ENCODE results near the gene VPS37D. TPM values are rescaled to one million over a fixed set of nuclear protein-coding genes. Genes with fewer than 3 reads are reported as not detected.

The VPS37D gene
- total RNA-seq, 1 experiment from 2014 or later = 8.7 TPM

DNA sequence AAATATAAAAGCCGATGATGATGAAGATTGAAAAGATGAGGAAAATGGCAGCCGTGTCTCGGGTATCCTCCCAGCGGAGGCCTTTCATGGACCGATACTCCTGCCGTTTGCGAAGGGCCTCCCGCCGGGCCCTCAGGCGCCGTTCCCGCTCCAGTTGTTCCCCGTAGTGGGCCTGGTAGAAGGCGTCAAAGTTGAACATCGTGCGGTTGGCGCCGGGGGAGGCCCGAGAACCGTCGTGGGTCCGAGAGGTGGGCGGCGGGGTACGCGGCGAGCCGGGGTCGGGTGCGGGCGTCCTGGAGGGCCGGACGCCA, 15.1 kb downstream of the VPS37D start:
- Histone ChIP-seq H3K27ac (ENCODE audit: low read depth, low read length, poor library complexity, severe bottlenecking) (peak overlapping the region; percentile 88), H3K9me3 (ENCODE audit: low read depth, low read length, poor library complexity, severe bottlenecking) (no peaks in the 10 kb centered on the region), H3K27me3 (replicated peaks; ENCODE audit: insufficient read depth, low read depth, low read length, poor library complexity) (no peaks in the 10 kb centered on the region), H3K4me3 (ENCODE audit: low read depth, low read length, poor library complexity, severe bottlenecking) (peak overlapping the region; percentile 72), H3K36me3 (ENCODE audit: insufficient read depth, low read length, poor library complexity, severe bottlenecking) (peaks cover 18% of the 10 kb centered on the region), H3K4me1 (ENCODE audit: insufficient read depth, low read length, poor library complexity, severe bottlenecking) (peaks cover 16% of the 10 kb centered on the region)
- ChIA-PET CTCF (no interaction called here), POLR2A (ENCODE audit: low non-redundant PET) (no interaction called here)
- DNase-seq (ENCODE audit: low spot score) = no peak
- BruUV-seq (replicated peaks) = no TSS peak
- intact Hi-C loops (cut with micrococcal nuclease; ENCODE audit: unreplicated experiment) = loop anchor here (1.0 kb wide), 1 partner anchor 37 kb away; the partner anchor contains the start of gene STX1A
- TF ChIP-seq, protein P1, sequence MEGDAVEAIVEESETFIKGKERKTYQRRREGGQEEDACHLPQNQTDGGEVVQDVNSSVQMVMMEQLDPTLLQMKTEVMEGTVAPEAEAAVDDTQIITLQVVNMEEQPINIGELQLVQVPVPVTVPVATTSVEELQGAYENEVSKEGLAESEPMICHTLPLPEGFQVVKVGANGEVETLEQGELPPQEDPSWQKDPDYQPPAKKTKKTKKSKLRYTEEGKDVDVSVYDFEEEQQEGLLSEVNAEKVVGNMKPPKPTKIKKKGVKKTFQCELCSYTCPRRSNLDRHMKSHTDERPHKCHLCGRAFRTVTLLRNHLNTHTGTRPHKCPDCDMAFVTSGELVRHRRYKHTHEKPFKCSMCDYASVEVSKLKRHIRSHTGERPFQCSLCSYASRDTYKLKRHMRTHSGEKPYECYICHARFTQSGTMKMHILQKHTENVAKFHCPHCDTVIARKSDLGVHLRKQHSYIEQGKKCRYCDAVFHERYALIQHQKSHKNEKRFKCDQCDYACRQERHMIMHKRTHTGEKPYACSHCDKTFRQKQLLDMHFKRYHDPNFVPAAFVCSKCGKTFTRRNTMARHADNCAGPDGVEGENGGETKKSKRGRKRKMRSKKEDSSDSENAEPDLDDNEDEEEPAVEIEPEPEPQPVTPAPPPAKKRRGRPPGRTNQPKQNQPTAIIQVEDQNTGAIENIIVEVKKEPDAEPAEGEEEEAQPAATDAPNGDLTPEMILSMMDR (conservative IDR thresholded peaks at IDR 0.05; ENCODE audit: low read depth, low read length) = no peak
- TF ChIP-seq EZH2 (IDR thresholded peaks at IDR 0.05; ENCODE audit: borderline replicate concordance, low read depth, low read length, poor library complexity, severe bottlenecking) = no peak

DNA sequence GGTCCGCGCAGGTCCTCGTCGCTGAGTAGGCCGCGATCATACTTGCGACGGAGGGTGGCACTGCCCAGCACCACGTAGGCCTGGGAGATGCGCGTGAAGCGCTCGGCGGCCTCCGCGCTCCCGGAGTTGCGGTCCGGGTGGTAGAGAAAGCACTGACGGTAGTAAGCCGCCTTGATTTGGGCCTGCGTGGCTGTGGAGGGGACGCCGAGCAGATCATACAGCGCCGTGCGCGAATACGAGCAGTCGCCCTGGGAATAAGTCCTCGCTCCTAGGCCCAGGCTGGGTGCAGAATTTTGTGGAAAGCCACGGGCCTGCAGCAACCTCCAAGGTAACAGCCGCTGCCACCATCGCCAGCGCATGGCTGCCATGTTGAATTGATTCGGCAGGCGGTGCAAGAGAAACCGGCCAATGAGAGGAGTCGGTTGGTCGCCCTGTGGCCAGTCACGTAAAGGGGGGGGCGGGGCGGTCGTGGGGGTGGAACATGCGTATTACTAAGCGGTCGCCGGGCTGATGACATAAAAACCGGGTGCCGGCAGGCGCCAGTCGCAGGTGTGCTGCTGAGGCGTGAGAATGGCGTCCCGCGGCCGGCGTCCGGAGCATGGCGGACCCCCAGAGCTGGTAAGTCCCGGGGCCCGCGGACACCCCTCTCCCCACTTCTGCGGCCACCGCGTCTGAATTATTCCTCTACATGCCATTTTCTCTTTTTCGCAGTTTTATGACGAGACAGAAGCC, 15.6 kb downstream of the VPS37D start, which contains the start of the genes BUD23 and DNAJC30:
Gene BUD23 (plus strand): TSS at position 542 of the 732 bp plus-strand sequence. CDS start 29 bp downstream, at position 571.
Gene DNAJC30 (minus strand): TSS at position 398 of the 732 bp plus-strand sequence. CDS start 30 bp downstream, at position 368.
- Histone ChIP-seq H3K4me3 (ENCODE audit: low read depth, low read length, poor library complexity, severe bottlenecking) (peak within 1 kb of the TSS; percentile 72), H3K27me3 (replicated peaks; ENCODE audit: insufficient read depth, low read depth, low read length, poor library complexity) (no peaks in the 10 kb centered on the region), H3K36me3 (ENCODE audit: insufficient read depth, low read length, poor library complexity, severe bottlenecking) (peaks cover 20% of the 10 kb centered on the region), H3K4me1 (ENCODE audit: insufficient read depth, low read length, poor library complexity, severe bottlenecking) (peaks cover 16% of the 10 kb centered on the region), H3K27ac (ENCODE audit: low read depth, low read length, poor library complexity, severe bottlenecking) (peak within 1 kb of the TSS; percentile 88), H3K9me3 (ENCODE audit: low read depth, low read length, poor library complexity, severe bottlenecking) (no peaks in the 10 kb centered on the region)
- POLR2A ChIA-PET (ENCODE audit: low non-redundant PET) = no interaction called here
- DNase-seq (ENCODE audit: low spot score) = peak; percentile 97
- BruUV-seq (replicated peaks) = TSS peak; percentile 40
- TF ChIP-seq EZH2 (IDR thresholded peaks at IDR 0.05; ENCODE audit: borderline replicate concordance, low read depth, low read length, poor library complexity, severe bottlenecking) = no peak
- TF ChIP-seq, protein P1 (conservative IDR thresholded peaks at IDR 0.05; ENCODE audit: low read depth, low read length) = no peak
- CTCF ChIA-PET = no interaction called here
- intact Hi-C loops (cut with micrococcal nuclease; ENCODE audit: unreplicated experiment) = loop anchor here (1.0 kb wide), 1 partner anchor 36 kb away; the partner anchor contains the start of gene STX1A

DNA sequence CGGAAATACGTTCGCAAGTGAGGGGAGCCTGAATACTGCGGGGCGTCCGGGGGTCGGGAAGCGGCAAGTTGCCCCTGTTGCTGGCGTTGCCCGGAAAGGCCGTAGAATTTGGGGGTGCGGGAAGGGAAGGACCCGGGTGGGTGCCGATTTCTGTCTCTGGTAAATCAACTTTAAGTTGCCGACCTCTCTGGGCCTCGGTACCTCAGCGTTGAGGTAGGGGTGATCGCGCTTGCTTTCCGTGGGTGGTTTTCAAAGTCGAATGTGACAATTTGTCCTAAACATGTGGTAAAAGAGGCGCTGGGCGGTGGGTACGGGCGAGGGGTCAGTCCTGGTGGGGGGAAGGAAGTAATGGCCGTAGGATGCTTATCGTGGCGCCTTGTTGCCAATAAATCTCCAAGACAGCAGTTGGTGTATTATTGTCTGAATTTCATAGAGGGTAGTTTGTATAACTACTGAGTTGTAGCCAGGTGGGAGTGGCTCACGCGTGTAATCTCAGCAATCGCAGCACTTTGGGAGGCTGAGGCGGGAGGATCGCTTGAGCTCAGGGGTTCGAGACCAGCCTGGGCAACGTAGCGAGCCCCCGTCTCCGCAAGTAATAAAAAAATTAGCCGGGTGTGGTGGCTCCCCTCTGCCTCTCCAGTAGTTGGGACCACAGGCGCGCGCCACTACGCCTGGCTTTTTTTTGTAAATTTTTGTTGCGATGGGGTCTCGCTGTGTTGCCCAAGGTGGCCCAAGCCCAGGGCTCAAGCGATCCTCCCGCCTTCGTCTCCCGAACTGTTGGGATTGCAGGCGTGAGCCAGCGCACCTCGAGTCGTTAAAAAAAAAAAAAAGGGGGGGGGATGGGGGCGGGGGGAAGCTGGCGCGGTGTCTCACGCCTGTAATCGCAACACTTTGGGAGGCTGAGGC, 16.4 kb downstream of the VPS37D start:
- no peak for DNase-seq (ENCODE audit: low spot score)
- Histone ChIP-seq H3K27me3 (replicated peaks; ENCODE audit: insufficient read depth, low read depth, low read length, poor library complexity) (no peaks in the 10 kb centered on the region), H3K36me3 (ENCODE audit: insufficient read depth, low read length, poor library complexity, severe bottlenecking) (peaks cover 21% of the 10 kb centered on the region), H3K27ac (ENCODE audit: low read depth, low read length, poor library complexity, severe bottlenecking) (peak overlapping the region; percentile 88), H3K4me1 (ENCODE audit: insufficient read depth, low read length, poor library complexity, severe bottlenecking) (peaks cover 16% of the 10 kb centered on the region), H3K9me3 (ENCODE audit: low read depth, low read length, poor library complexity, severe bottlenecking) (no peaks in the 10 kb centered on the region), H3K4me3 (ENCODE audit: low read depth, low read length, poor library complexity, severe bottlenecking) (peak overlapping the region; percentile 72)
- no peak for TF ChIP-seq EZH2 (IDR thresholded peaks at IDR 0.05; ENCODE audit: borderline replicate concordance, low read depth, low read length, poor library complexity, severe bottlenecking)
- TF ChIP-seq, protein P1 (conservative IDR thresholded peaks at IDR 0.05; ENCODE audit: low read depth, low read length) = no peak
- POLR2A ChIA-PET (ENCODE audit: low non-redundant PET) = no interaction called here
- BruUV-seq (replicated peaks) = TSS peak; percentile 78
- intact Hi-C loops (cut with micrococcal nuclease; ENCODE audit: unreplicated experiment) = loop anchor here (1.0 kb wide), 1 partner anchor 35 kb away; the partner anchor contains the start of gene STX1A
- CTCF ChIA-PET = no interaction called here
